Prostate gland (tissue), 2 donors: ENCODE results near the gene ATP6V1G1.

Source experiments
- POLR2A ChIP-seq: fragments of 450-650 bp; IDR thresholded peaks from one replicate; pipeline ENCODE4 v1.6.1; 2016; ENCODE audit warnings: antibody characterized with exemption, mild to moderate bottlenecking
- POLR2AphosphoS5 ChIP-seq: sonication (generic); formaldehyde crosslinking; IDR thresholded peaks from one replicate; pipeline ENCODE4 v1.6.1; 2017; ENCODE audit warnings: antibody characterized with exemption
- TF ChIP-seq, protein P1 (sequence below), 4 experiments: fragments of 200-600 bp in 2 of 4; fragments of 450-650 bp in 2 of 4; sonication (generic) in 2 of 4; IDR thresholded peaks; 1 replicate in 3 of 4; 2 replicates in 1 of 4; pipeline ENCODE4 v1.5.1; 2016 to 2019; ENCODE audit warnings: antibody characterized with exemption in 4 of 4, mild to moderate bottlenecking in 2 of 4, moderate library complexity in 2 of 4

DNA sequence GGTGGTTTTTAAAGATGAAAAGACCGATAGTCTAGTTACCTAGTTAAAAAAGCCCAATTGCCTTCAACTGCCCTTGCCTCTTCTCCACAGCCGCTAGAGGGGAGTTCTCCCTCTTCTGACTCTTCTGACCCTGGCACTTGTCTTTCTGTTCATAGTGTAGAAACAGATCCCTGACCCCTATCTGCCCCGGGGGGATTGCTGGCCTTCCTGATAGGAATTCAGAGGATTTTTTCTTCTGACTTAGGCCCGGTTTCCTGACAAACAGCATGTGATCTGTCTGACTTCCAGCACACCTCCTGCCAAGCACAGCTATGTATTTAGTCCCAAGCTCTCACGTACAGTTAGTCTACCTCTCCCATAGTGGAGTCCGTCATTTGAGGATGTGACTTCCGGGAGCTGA is 18.5 kb downstream of the ATP6V1G1 start:
- TF ChIP-seq, protein P1, sequence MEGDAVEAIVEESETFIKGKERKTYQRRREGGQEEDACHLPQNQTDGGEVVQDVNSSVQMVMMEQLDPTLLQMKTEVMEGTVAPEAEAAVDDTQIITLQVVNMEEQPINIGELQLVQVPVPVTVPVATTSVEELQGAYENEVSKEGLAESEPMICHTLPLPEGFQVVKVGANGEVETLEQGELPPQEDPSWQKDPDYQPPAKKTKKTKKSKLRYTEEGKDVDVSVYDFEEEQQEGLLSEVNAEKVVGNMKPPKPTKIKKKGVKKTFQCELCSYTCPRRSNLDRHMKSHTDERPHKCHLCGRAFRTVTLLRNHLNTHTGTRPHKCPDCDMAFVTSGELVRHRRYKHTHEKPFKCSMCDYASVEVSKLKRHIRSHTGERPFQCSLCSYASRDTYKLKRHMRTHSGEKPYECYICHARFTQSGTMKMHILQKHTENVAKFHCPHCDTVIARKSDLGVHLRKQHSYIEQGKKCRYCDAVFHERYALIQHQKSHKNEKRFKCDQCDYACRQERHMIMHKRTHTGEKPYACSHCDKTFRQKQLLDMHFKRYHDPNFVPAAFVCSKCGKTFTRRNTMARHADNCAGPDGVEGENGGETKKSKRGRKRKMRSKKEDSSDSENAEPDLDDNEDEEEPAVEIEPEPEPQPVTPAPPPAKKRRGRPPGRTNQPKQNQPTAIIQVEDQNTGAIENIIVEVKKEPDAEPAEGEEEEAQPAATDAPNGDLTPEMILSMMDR (IDR thresholded peaks at IDR 0.05), result no peak
- TF ChIP-seq POLR2A, result no peak
- no peak for TF ChIP-seq POLR2AphosphoS5
